Tibial artery (tissue), 4 donors: ENCODE data around the gene KCMF1.

ENCODE experiments used
- DNase-seq, 2 donors: peaks; one replicate each; pipeline ENCODE4 v3.0.0-alpha.2; 2019
- H3K27ac ChIP-seq, 2 donors: fragments of 200-600 bp; sonication (generic) in 1 of 2; 1 replicate in 1 of 2; 2 replicates in 1 of 2; pipeline ENCODE4 v1.5.1; 2018 to 2019; ENCODE audit warnings: mild to moderate bottlenecking in 1 of 2
- H3K27me3 ChIP-seq, 2 donors: fragments of 200-600 bp; sonication (generic) in 1 of 2; one replicate each; pipeline versions ENCODE4 v1.5.1 to v1.6.0; 2016 to 2019
- H3K36me3 ChIP-seq, 3 donors: fragments of 200-600 bp; sonication (generic) in 2 of 3; one replicate each; pipeline ENCODE4 v1.5.1; 2016 to 2019; ENCODE audit warnings: mild to moderate bottlenecking in 2 of 3
- H3K4me1 ChIP-seq, 4 donors: fragments of 200-600 bp; sonication (generic) in 2 of 4; 1 replicate in 3 of 4; 2 replicates in 1 of 4; pipeline ENCODE4 v1.5.1; 2016 to 2019
- H3K4me3 ChIP-seq, 2 donors: fragments of 200-600 bp; sonication (generic) in 1 of 2; 1 replicate in 1 of 2; 2 replicates in 1 of 2; pipeline ENCODE4 v1.5.1; 2018 to 2019; ENCODE audit warnings: mild to moderate bottlenecking in 2 of 2
- H3K9me3 ChIP-seq, 3 donors: fragments of 200-600 bp; sonication (generic) in 1 of 3; one replicate each; pipeline ENCODE4 v1.5.1; 2016 to 2019
- CTCF ChIP-seq, 2 experiments: fragments of 200-600 bp in 1 of 2; fragments of 450-650 bp in 1 of 2; IDR thresholded peaks; one replicate each; pipeline ENCODE4 v1.5.1; 2017 to 2019; ENCODE audit warnings: antibody characterized with exemption in 2 of 2, mild to moderate bottlenecking in 1 of 2, moderate library complexity in 1 of 2
- intact Hi-C: fragments of 100-400 bp; cut with DNase I; formaldehyde crosslinking; loops from one replicate; pipeline ENCODE4 v1.15.0; 2023; ENCODE audit warnings: low total_unique reads

The KCMF1 gene

GRCh38 chr2:85033388-85033787, 62.4 kb downstream of the KCMF1 start:
- Histone ChIP-seq H3K4me1 (peaks cover 0 to 5% (median 0%) of the 10 kb centered on the region in 4 donors), H3K36me3 (peaks cover 31 to 62% (median 62%) of the 10 kb centered on the region in 3 donors), H3K27me3 (no peaks in the 10 kb centered on the region), H3K27ac (no peak overlapping the region), H3K4me3 (no peak overlapping the region), H3K9me3 (no peaks in the 10 kb centered on the region)
- intact Hi-C loops, result no loop called here
- TF ChIP-seq CTCF (IDR thresholded peaks at IDR 0.05), result no peak
- DNase-seq, result no peak

- Histone ChIP-seq H3K36me3 (peaks cover 24 to 54% (median 54%) of the 10 kb centered on the region in 3 donors), H3K27me3 (no peaks in the 10 kb centered on the region), H3K9me3 (no peaks in the 10 kb centered on the region), H3K27ac (no peak overlapping the region), H3K4me3 (no peak overlapping the region), H3K4me1 (peaks cover 0 to 5% (median 0%) of the 10 kb centered on the region in 4 donors)
- no peak for TF ChIP-seq CTCF (IDR thresholded peaks at IDR 0.05)
- no peak for DNase-seq
- intact Hi-C loops, result no loop called here
Measured at GRCh38 chr2:85034158-85034557, 63.2 kb downstream of the KCMF1 start.

- intact Hi-C loops, result no loop called here
- Histone ChIP-seq H3K27me3 (no peaks in the 10 kb centered on the region), H3K4me1 (peaks cover 0 to 12% (median 0%) of the 10 kb centered on the region in 4 donors), H3K4me3 (no peak overlapping the region), H3K9me3 (no peaks in the 10 kb centered on the region), H3K36me3 (peaks cover 8 to 40% (median 37%) of the 10 kb centered on the region in 3 donors), H3K27ac (no peak overlapping the region)
- no peak for DNase-seq
- TF ChIP-seq CTCF (IDR thresholded peaks at IDR 0.05), result no peak
Measured at GRCh38 chr2:85037622-85038021, 66.7 kb downstream of the KCMF1 start.

GRCh38 chr2:85042330-85042729, 71.4 kb downstream of the KCMF1 start:
- Histone ChIP-seq H3K27me3 (no peaks in the 10 kb centered on the region), H3K4me1 (peaks cover 0 to 9% (median 0%) of the 10 kb centered on the region in 4 donors), H3K4me3 (no peak overlapping the region), H3K9me3 (no peaks in the 10 kb centered on the region), H3K27ac (no peak overlapping the region), H3K36me3 (peaks cover 33 to 51% (median 50%) of the 10 kb centered on the region in 3 donors)
- DNase-seq, result no peak
- TF ChIP-seq CTCF (IDR thresholded peaks at IDR 0.05), result no peak
- intact Hi-C loops, result no loop called here

- Histone ChIP-seq H3K4me1 (no peaks in the 10 kb centered on the region), H3K36me3 (peaks cover 63 to 79% (median 68%) of the 10 kb centered on the region in 3 donors), H3K9me3 (no peaks in the 10 kb centered on the region), H3K27ac (no peak overlapping the region), H3K4me3 (no peak overlapping the region), H3K27me3 (no peaks in the 10 kb centered on the region)
- no peak for TF ChIP-seq CTCF (IDR thresholded peaks at IDR 0.05)
- no peak for DNase-seq
- intact Hi-C loops, result no loop called here
Measured at GRCh38 chr2:85048534-85048933, 77.6 kb downstream of the KCMF1 start.

GRCh38 chr2:85049236-85049635, 78.3 kb downstream of the KCMF1 start:
- no peaks in the 10 kb centered on the region for H3K4me1 ChIP-seq
- H3K27me3 ChIP-seq, result no peaks in the 10 kb centered on the region
- no peak for DNase-seq
- H3K36me3 ChIP-seq, result peaks cover 62 to 79% (median 71%) of the 10 kb centered on the region in 3 donors
- H3K9me3 ChIP-seq, result no peaks in the 10 kb centered on the region
- H3K4me3 ChIP-seq, result no peak overlapping the region
- TF ChIP-seq CTCF (IDR thresholded peaks at IDR 0.05), result no peak
- no peak overlapping the region for H3K27ac ChIP-seq
- intact Hi-C loops, result no loop called here
